Measurements from ENCODE around the gene OTP.

The OTP gene

DNA sequence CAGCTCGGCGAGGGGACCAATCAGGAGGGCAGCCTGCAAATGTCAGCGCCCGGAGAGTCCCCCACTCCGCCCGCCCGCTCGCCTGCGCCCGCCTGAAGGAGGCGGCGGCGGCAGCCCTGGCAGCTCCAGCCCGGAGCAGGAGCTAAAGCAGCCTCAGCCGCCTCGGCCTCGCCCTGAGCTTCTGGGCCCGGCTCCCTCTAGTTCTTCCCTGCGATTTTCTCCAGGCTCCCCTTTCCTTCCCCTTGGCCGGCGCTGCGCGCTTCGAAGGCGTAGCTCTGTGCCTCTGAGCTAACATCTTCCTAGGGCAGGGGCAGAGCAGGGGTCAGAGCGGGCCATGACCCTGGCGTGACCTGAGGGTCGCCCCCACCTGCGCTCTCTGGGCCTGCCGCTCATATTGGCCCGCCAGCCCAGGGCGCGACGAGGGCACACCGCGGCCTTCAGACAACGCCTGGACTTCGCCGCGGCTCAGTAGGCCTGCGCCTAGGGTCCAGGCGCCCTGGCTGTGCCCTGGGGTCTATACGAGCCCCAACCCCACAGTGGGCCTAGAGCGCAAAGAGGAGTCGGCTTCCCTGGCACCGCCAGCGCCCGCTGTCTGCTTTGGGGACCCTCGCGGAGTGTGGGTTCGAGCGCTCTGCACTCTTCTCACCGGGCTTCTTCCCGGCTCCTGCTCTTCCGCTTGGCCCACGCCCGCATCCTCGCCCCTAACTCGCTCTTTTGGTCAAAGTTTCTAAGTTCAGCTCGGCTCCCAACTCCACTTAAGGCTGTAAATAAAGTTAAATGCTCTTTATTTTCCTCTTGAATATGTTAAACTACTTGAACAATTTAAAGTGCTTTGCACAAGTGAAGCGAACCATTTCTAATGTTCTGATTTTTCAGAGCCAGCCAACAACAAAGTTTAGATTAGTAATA lies 504 bp upstream of the OTP start:
- no peak overlapping the region for H3K4me3 ChIP-seq (ENCODE audit: low read depth, low read length)
- TF ChIP-seq, protein P1, sequence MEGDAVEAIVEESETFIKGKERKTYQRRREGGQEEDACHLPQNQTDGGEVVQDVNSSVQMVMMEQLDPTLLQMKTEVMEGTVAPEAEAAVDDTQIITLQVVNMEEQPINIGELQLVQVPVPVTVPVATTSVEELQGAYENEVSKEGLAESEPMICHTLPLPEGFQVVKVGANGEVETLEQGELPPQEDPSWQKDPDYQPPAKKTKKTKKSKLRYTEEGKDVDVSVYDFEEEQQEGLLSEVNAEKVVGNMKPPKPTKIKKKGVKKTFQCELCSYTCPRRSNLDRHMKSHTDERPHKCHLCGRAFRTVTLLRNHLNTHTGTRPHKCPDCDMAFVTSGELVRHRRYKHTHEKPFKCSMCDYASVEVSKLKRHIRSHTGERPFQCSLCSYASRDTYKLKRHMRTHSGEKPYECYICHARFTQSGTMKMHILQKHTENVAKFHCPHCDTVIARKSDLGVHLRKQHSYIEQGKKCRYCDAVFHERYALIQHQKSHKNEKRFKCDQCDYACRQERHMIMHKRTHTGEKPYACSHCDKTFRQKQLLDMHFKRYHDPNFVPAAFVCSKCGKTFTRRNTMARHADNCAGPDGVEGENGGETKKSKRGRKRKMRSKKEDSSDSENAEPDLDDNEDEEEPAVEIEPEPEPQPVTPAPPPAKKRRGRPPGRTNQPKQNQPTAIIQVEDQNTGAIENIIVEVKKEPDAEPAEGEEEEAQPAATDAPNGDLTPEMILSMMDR (IDR thresholded peaks at IDR 0.05; ENCODE audit: low read depth, low read length) = no peak

DNA sequence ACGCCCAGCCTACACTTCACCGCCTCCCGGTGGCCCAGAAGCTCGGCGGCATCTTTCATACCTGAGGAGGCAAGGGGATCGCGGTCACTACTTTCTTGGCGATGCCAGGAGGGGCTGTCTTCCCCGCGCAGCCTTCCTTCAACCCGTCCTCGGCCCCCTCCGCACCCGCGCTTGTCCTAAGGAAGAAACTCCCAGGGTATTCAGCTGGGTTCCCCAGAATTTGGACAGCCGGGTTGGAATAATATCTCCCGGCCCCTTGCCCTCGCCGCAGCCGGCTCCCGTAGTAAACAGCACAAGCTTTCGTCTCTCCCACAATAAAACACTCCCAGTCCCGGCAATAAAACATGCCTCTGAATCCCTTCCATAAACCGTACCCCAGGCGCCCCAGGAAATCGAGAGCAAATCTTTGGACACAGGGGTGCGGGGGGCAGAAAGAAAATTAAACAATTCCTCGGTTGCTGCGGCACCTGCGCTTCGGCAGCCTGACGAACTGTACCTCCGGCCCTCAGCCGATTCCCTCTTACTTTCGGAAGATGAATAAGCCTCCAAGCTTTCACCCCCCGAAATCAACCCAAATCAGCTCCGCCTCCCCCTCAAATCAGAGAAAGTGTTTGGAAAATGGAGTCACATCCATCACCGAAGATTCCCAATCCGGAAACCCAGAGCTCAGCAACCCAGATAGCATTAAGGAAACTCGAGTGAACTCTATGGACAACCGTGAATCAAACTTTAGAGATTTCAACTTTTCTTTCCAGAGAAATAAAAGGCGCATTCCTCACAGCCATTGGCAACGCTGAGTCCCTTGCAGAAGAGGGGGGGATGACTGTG lies 1.1 kb downstream of the OTP start:
- TF ChIP-seq, protein P1 (IDR thresholded peaks at IDR 0.05; ENCODE audit: low read depth, low read length) = no peak
- no peak overlapping the region for H3K4me3 ChIP-seq (ENCODE audit: low read depth, low read length)

DNA sequence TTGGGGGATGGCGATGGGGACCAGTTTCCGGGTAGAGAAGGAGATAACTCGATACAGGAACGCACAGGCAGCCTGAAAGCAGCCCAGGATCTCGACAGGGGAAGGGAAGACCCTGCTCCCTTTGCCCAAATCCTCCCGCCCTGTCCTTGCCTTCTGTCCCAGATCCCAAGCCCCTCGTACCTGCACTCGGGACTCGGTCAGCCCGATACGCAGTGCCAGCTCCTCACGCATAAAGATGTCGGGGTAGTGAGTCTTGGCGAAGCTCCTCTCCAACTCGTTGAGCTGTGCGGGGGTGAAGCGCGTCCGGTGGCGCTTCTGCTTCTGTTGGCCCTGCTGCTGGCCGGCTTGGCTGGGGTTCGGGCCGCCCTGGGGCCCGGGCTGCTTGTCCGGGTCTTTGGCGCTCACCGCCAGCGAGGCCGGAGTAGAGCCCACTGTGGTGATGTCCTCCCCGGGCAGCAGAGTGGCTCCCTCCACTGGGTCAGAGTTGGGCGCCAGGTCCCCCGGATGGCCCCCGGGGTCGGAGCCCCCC lies 1.8 kb downstream of the OTP start:
- TF ChIP-seq, protein P1 (IDR thresholded peaks at IDR 0.05; ENCODE audit: low read depth, low read length) = no peak

DNA sequence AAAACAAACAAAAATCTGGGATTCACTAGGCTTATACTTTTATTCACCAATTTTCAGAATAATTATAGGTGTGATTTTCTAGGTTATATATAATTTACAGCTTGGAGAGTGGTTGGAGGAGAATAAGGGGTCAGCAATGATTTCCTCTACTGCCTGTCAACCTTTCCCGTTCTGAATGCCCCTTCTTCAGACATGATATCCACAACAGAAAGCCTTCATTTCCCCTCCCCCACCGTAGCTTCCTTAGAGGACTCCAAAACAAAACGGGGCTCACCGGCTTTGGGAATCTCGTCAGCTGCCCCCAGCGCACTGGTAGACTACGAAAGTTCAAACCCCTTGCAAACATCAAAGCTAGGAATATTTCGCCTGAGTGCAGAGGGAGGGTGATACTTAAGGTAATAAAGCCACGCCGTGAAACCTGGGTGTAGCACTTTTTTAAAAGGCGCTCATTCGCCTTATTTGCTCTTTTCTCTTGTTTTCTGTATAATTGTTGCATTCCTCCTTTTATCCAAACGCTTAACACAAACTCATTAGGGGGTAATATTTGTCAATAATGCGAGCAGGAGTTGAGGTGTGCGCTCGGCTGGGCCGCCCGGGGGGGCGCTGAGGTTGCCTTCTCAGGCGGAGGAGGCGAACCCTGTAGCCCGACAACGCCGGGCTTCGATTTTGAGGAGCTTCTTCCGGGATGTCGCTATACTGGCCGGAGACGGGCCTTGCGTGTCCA lies 2.4 kb downstream of the OTP start:
- TF ChIP-seq, protein P1 (IDR thresholded peaks at IDR 0.05; ENCODE audit: low read depth, low read length) = no peak
- H3K4me3 ChIP-seq (ENCODE audit: low read depth, low read length) = no peak overlapping the region

More for the DNA sequence above, 1.8 kb downstream of the OTP start:
- H3K4me3 ChIP-seq (ENCODE audit: low read depth, low read length) = no peak overlapping the region

DNA sequence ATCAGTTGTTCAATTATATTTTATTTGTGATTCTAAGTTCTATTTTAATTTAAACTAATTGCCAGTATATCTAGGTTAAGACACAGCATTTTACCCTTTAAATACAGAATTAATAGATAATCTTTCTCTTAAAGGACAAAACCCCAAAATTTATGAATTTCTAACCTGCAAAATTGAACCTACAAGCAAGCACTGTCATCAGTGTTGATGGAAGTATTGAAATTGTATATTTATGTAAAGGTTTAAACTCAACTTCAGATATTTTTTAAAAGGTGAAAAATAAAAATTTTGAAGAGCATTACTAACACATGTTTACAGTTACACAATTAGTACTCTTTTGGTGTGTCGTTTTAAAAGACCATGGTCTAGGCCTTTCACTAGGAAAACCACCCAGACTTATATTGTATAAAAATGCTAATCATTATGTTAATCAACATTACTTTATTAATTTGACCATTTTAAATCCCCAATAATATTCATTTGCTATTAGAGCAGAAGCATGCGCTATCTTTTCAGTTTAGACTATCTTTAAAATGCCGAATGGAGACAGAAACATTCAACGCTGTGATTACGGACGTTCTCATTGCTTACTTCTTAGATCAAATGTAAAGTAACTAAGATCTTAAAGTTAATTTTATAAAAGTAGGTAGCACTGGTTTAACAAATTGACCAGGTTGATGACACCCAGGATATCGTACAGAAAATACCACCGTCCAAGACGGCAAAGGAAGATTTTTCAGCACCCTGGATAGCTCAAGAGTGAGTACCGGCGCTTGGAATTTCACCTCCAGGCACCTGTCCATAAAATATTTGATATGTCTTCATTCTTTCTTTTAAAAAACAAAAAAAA lies 3.2 kb downstream of the OTP start:
- TF ChIP-seq, protein P1 (IDR thresholded peaks at IDR 0.05; ENCODE audit: low read depth, low read length) = no peak
- H3K4me3 ChIP-seq (ENCODE audit: low read depth, low read length) = no peak overlapping the region

DNA sequence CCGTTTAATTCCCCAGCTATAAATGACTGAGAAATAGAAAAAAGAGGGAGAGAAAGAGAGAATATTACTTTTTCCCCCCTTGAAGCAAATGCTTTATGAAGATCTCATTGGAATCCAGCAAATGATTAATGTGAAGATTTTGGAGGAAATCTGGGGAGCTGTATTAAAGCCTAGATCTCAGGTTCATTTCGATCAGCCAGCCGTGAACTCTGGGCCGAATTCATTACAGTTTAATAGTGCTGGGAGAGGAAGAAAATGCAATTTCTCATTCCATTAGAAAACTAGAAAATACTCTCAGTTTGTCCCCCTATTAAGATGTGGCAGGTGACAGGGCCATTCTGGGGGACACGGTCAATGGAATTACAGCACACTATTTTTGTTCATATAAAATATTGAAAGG lies 4.8 kb downstream of the OTP start:
- H3K4me3 ChIP-seq (ENCODE audit: low read depth, low read length) = no peak overlapping the region
- TF ChIP-seq, protein P1 (IDR thresholded peaks at IDR 0.05; ENCODE audit: low read depth, low read length) = no peak
